Esophagus squamous epithelium (tissue), 5 donors: ENCODE data around the gene CDK12. TPM values are rescaled to one million over a fixed set of nuclear protein-coding genes. Genes with fewer than 3 reads are reported as not detected.
"Not testable (repeated sequence)": the region's sequence is repeated elsewhere in the genome, so short reads cannot be mapped to it uniquely, and the experiment has no call there.

ENCODE experiments used
- DNase-seq: peaks from one replicate; lab custom pipeline; 2025; lab: John Stamatoyannopoulos, UW
- H3K27ac ChIP-seq, 4 donors: fragments of 200-600 bp; sonication (generic); one replicate each; pipeline ENCODE4 v1.5.1; 2016 to 2019; ENCODE audit warnings: mild to moderate bottlenecking in 1 of 4
- H3K27me3 ChIP-seq, 4 donors: fragments of 200-600 bp; sonication (generic); 1 replicate in 3 of 4; 2 replicates in 1 of 4; pipeline versions ENCODE4 v1.5.1 to v1.6.0; 2017 to 2021; ENCODE audit warnings: antibody characterized with exemption in 1 of 4
- H3K36me3 ChIP-seq, 3 donors: fragments of 200-600 bp; sonication (generic); one replicate each; pipeline ENCODE4 v1.5.1; 2016 to 2019
- H3K4me1 ChIP-seq, 3 donors: fragments of 200-600 bp; sonication (generic); one replicate each; pipeline ENCODE4 v1.5.1; 2017 to 2019
- H3K4me3 ChIP-seq, 4 donors: fragments of 200-600 bp; sonication (generic); 1 replicate in 3 of 4; 2 replicates in 1 of 4; pipeline ENCODE4 v1.5.1; 2016 to 2019; ENCODE audit warnings: mild to moderate bottlenecking in 2 of 4, moderate library complexity in 1 of 4
- H3K9me3 ChIP-seq, 3 donors: fragments of 200-600 bp; sonication (generic); one replicate each; pipeline ENCODE4 v1.5.1; 2016 to 2019
- POLR2A ChIP-seq, 4 donors: fragments of 450-650 bp; IDR thresholded peaks; one replicate each; pipeline ENCODE4 v1.6.1; 2017; ENCODE audit warnings: antibody characterized with exemption in 4 of 4, mild to moderate bottlenecking in 4 of 4, moderate library complexity in 3 of 4
- WGBS, 2 donors: methylation state at CpG; one replicate each; pipeline ENCODE4 v1.1.5; 2018; 5-methylcytosine and 5-hydroxymethylcytosine counted together
- intact Hi-C: fragments of 100-400 bp; cut with DNase I; formaldehyde crosslinking; loops from one replicate; pipeline ENCODE4 v1.15.0; 2022
- total RNA-seq, 4 donors: library from RNA; depleted of rRNA; stranded (reverse); fragments of >200 nt; gene quantifications; one replicate each; pipeline ENCODE4 v1.1.0, GENCODE V29; 2016
- TF ChIP-seq, protein P1 (sequence below), 6 experiments: fragments of 450-650 bp in 4 of 6; fragments of 200-600 bp in 2 of 6; sonication (generic) in 2 of 6; IDR thresholded peaks; one replicate each; pipeline ENCODE4 v1.5.1; 2016 to 2019; ENCODE audit warnings: antibody characterized with exemption in 6 of 6, mild to moderate bottlenecking in 4 of 6, moderate library complexity in 4 of 6
- donor health status: DM: yes; HTN: yes; CAD: no.

The CDK12 gene
- total RNA-seq, 4 donors from 2014 or later = 22.9 to 47.3 (median 33.5) TPM

DNA sequence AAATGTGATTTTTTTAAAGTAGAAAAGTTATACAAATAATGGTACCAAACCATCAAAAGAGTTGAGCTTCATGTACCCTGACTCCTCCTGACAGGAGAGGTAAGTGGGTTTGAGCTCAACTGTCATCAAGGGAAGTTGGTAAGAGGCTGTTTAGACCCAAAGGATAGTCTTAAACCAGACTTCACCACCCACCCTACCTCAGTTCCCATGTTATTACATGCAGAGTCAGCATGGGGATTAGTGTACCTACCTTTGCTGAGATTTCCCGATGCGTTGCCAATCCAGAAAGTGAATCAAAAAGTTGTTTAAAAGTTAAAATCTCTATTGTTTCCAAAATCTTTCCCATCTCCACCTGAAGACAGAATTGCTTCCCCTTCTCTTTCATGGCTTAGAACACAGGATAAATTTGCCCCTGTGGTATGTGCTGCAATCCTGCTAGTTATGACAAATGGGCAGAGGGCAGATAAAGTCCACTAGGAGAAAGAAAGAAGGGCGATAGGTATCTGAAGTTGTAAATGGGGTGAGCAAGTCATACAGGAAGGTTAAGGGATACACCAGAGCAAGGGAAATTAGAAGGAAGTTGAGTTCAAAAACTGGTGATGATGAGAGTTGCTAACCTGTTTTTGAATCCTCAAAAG is 73.6 kb downstream of the CDK12 start:
- Histone ChIP-seq H3K27ac (no peak overlapping the region), H3K27me3 (no peaks in the 10 kb centered on the region), H3K36me3 (peaks cover 9 to 29% (median 10%) of the 10 kb centered on the region in 3 donors), H3K9me3 (no peaks in the 10 kb centered on the region), H3K4me3 (no peak overlapping the region), H3K4me1 (peaks cover 0 to 20% (median 0%) of the 10 kb centered on the region in 3 donors)
- intact Hi-C loops = no loop called here
- no peak for TF ChIP-seq POLR2A (IDR thresholded peaks at IDR 0.05)
- TF ChIP-seq, protein P1, sequence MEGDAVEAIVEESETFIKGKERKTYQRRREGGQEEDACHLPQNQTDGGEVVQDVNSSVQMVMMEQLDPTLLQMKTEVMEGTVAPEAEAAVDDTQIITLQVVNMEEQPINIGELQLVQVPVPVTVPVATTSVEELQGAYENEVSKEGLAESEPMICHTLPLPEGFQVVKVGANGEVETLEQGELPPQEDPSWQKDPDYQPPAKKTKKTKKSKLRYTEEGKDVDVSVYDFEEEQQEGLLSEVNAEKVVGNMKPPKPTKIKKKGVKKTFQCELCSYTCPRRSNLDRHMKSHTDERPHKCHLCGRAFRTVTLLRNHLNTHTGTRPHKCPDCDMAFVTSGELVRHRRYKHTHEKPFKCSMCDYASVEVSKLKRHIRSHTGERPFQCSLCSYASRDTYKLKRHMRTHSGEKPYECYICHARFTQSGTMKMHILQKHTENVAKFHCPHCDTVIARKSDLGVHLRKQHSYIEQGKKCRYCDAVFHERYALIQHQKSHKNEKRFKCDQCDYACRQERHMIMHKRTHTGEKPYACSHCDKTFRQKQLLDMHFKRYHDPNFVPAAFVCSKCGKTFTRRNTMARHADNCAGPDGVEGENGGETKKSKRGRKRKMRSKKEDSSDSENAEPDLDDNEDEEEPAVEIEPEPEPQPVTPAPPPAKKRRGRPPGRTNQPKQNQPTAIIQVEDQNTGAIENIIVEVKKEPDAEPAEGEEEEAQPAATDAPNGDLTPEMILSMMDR (IDR thresholded peaks at IDR 0.05) = no peak
- no peak for DNase-seq
- 90 to 92% methylated on average over 3 of the region's 3 CpGs for WGBS, 2 donors

DNA sequence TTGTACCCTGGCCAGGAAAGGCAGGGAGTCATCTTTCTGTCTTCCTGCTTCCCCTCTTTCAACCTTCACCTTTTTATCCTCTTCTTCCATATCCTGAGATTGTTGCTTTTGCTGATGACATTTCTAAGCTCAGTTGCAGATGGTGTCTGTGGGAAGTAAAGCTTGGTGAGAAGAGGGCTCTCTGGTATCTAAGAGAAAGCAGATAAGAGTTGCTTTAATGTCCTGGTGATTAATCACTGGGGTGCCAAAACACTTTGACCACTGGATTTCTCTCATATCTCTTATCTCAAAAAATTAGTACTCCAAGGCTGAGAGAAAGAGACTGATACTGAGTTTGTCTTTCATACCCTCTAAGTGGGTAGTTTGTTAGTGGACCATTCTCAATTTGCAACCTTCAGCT is 75.2 kb downstream of the CDK12 start:
- H3K27ac ChIP-seq = no peak overlapping the region
- TF ChIP-seq POLR2A (IDR thresholded peaks at IDR 0.05) = no peak
- TF ChIP-seq, protein P1 (IDR thresholded peaks at IDR 0.05) = no peak

DNA sequence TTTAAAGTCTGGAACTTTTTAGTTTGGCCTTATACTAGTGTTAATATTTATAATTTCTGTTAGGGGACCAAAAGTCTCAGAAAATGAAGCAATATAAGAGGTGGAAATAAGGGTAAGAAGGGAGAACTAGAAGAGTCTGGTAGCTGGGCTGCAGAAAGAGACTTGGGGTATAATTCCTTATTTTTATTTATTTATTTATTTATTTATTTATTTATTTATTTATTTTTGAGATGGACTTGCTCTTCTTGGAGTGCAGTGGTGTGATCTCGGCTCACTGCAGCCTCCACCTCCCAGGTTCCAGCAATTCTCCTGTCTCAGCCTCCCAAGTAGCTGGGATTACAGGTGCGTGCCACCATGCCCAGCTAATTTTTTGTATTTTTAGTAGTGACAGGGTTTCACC is 76.1 kb downstream of the CDK12 start:
- H3K27me3 ChIP-seq, H3K4me1 ChIP-seq, intact Hi-C loops, H3K27ac ChIP-seq, H3K9me3 ChIP-seq, H3K36me3 ChIP-seq, H3K4me3 ChIP-seq, DNase-seq: not testable (repeated sequence)
- WGBS, 2 donors = 91 to 100% methylated on average over 2 of the region's 2 CpGs

More for the DNA sequence above, 75.2 kb downstream of the CDK12 start:
- no peak overlapping the region for H3K4me3 ChIP-seq
- intact Hi-C loops = no loop called here
- H3K9me3 ChIP-seq = no peaks in the 10 kb centered on the region
- H3K36me3 ChIP-seq = peaks cover 0 to 13% (median 0%) of the 10 kb centered on the region in 3 donors
- H3K27me3 ChIP-seq = no peaks in the 10 kb centered on the region
- H3K4me1 ChIP-seq = peaks cover 0 to 4% (median 0%) of the 10 kb centered on the region in 3 donors
- DNase-seq = no peak

DNA sequence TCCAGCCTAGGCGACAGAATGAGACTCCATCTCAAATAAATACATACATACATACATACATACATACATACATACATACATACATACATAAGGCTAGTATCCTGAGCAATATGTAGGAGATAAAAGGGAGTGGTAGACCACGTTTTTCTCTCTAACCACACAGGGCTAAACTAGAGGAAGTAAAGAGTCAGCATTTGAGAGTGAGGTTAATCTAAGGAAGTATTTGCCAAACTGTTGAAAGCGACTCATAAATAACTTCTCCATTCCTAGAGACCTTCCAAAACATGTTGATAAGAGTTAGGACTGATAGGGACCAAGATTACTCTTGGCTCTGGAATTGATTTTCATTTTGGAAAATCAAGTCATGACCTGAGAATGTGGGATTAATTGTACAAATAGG is 77.6 kb downstream of the CDK12 start:
- intact Hi-C loops = no loop called here
- H3K4me3 ChIP-seq = no peak overlapping the region
- TF ChIP-seq, protein P1 (IDR thresholded peaks at IDR 0.05) = no peak
- no peak for TF ChIP-seq POLR2A (IDR thresholded peaks at IDR 0.05)
- no peak overlapping the region for H3K27ac ChIP-seq
- H3K9me3 ChIP-seq = no peaks in the 10 kb centered on the region
- WGBS, 2 donors = 23 to 43% methylated on average over 2 to 3 of the region's 3 CpGs
- DNase-seq = no peak
- peaks cover 0 to 4% (median 0%) of the 10 kb centered on the region in 3 donors for H3K4me1 ChIP-seq
- H3K27me3 ChIP-seq = no peaks in the 10 kb centered on the region
- H3K36me3 ChIP-seq = peaks cover 0 to under 1% (median 0%) of the 10 kb centered on the region in 3 donors

DNA sequence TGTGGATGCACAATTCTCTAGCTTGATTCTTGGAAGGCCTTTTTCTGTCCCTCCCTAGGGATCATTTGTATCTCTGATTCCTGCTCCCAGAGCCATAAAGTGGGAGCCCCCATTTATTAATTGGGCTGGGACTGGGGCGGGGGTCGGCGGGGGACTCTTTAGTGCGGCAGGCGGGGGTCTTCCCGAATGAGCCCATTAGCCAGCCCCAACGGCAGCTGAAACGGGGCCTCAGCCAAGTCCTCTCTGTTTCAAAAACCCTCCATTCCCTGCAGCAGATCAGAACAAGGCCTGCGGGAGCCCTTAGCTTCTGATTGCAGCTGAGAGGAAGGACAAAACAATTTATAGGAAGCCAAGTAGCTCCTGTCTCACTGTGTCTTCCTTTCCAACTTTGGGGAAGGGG is 79.3 kb downstream of the CDK12 start:
- intact Hi-C loops = no loop called here

More for the DNA sequence above, 79.3 kb downstream of the CDK12 start:
- peaks cover 0 to 18% (median 4%) of the 10 kb centered on the region in 3 donors for H3K36me3 ChIP-seq
- H3K9me3 ChIP-seq = no peaks in the 10 kb centered on the region
- TF ChIP-seq, protein P1 (IDR thresholded peaks at IDR 0.05) = no peak
- no peak for TF ChIP-seq POLR2A (IDR thresholded peaks at IDR 0.05)
- DNase-seq = no peak
- H3K4me3 ChIP-seq = no peak overlapping the region
- H3K4me1 ChIP-seq = peaks cover 0 to 4% (median 0%) of the 10 kb centered on the region in 3 donors
- H3K27me3 ChIP-seq = no peaks in the 10 kb centered on the region
- H3K27ac ChIP-seq = no peak overlapping the region
- WGBS, 2 donors = 69 to 80% methylated on average over 1 to 4 of the region's 9 CpGs
